IMR-90 (cell line): ENCODE results near the gene TDRD6. TPM values are rescaled to one million over a fixed set of nuclear protein-coding genes. Genes with fewer than 3 reads are reported as not detected.

Experiments used
- ATAC-seq: fragments of 200-7000 bp; cut with Tn5 transposase; 2 replicates; pipeline ENCODE4 v1.9.1; 2020; ENCODE audit warnings: low read depth, mild to moderate bottlenecking, moderate library complexity
- BruUV-seq: library from RNA; stranded (reverse); fragments of 400-500 nt; replicated peaks from 2 replicates; lab custom pipeline; 2021; lab: Mats Ljungman, UMichigan
- CTCF ChIA-PET: fragments of 300-600 bp; formaldehyde crosslinking; extraction: SDS; loops from one replicate; lab custom pipeline; 2021; ENCODE audit warnings: antibody characterized with exemption; lab: Yijun Ruan, JAX
- POLR2A ChIA-PET: fragments of 300-600 bp; sonication (Branson Sonifier 250); formaldehyde crosslinking; loops from one replicate; lab custom pipeline; 2022; ENCODE audit warnings: antibody characterized with exemption; ENCODE audit not compliant: unreplicated experiment; lab: Charles Lee
- DNase-seq: peaks from one replicate; pipeline ENCODE4 v3.0.0; 2013
- H2AFZ ChIP-seq: replicated peaks from 2 replicates; pipeline ENCODE3; 2013; ENCODE audit warnings: low read length, mild to moderate bottlenecking; ENCODE audit not compliant: poor library complexity
- H2AK5ac ChIP-seq: 2 replicates; pipeline ENCODE4 v1.6.1; 2013; ENCODE audit warnings: low read depth, low read length, inconsistent platforms
- H2AK9ac ChIP-seq: replicated peaks from 2 replicates; pipeline ENCODE3; 2013; ENCODE audit warnings: mild to moderate bottlenecking, low read depth, low read length, moderate library complexity; ENCODE audit not compliant: poor library complexity
- H2BK120ac ChIP-seq: 2 replicates; pipeline ENCODE4 v1.6.1; 2013; ENCODE audit warnings: low read depth, low read length, inconsistent platforms
- H2BK15ac ChIP-seq: 3 replicates; pipeline ENCODE4 v1.6.1; 2013; ENCODE audit warnings: low read depth, low read length, inconsistent platforms
- H2BK20ac ChIP-seq: 2 replicates; pipeline ENCODE4 v1.6.1; 2013; ENCODE audit warnings: low read depth, mild to moderate bottlenecking, inconsistent platforms, low read length, moderate library complexity
- H2BK5ac ChIP-seq: 2 replicates; pipeline ENCODE4 v1.6.1; 2013; ENCODE audit warnings: mild to moderate bottlenecking, low read depth, low read length, inconsistent platforms; ENCODE audit not compliant: poor library complexity, severe bottlenecking
- H3K14ac ChIP-seq: replicated peaks from 2 replicates; pipeline ENCODE4 v1.6.1; 2013; ENCODE audit warnings: low read depth, low read length, inconsistent platforms
- H3K18ac ChIP-seq: 2 replicates; pipeline ENCODE4 v1.6.1; 2013; ENCODE audit warnings: low read depth, low read length, control low read depth
- H3K23ac ChIP-seq: 2 replicates; pipeline ENCODE4 v1.6.1; 2013; ENCODE audit warnings: low read depth, low read length, inconsistent platforms
- H3K27ac ChIP-seq: 2 replicates; pipeline ENCODE4 v1.5.1; 2013; ENCODE audit warnings: mild to moderate bottlenecking, control low read depth, low read length; ENCODE audit not compliant: insufficient read depth
- H3K27me3 ChIP-seq: 2 replicates; pipeline ENCODE4 v1.6.1; 2013; ENCODE audit warnings: low read length; ENCODE audit not compliant: control insufficient read depth, insufficient read depth
- H3K36me3 ChIP-seq: 2 replicates; pipeline ENCODE4 v1.6.1; 2013; ENCODE audit warnings: low read length, mixed read lengths; ENCODE audit not compliant: control insufficient read depth, insufficient read depth
- H3K4ac ChIP-seq: 2 replicates; pipeline ENCODE4 v1.6.1; 2013; ENCODE audit warnings: low read depth, low read length, inconsistent platforms
- H3K4me1 ChIP-seq: 2 replicates; pipeline ENCODE4 v1.6.1; 2013; ENCODE audit warnings: low read length, mixed read lengths; ENCODE audit not compliant: control insufficient read depth, insufficient read depth
- H3K4me2 ChIP-seq: 2 replicates; pipeline ENCODE4 v1.6.1; 2013; ENCODE audit warnings: low read depth, mild to moderate bottlenecking, control low read depth, low read length, moderate library complexity
- H3K4me3 ChIP-seq: 2 replicates; pipeline ENCODE4 v1.5.1; 2013; ENCODE audit warnings: low read depth, mild to moderate bottlenecking, control low read depth, low read length, moderate library complexity; ENCODE audit not compliant: insufficient read depth
- H3K56ac ChIP-seq: 2 replicates; pipeline ENCODE4 v1.6.1; 2013; ENCODE audit warnings: low read length, inconsistent platforms; ENCODE audit not compliant: insufficient read depth; ENCODE audit errors: extremely low read depth
- H3K79me1 ChIP-seq, 2 experiments: 2 replicates each; pipeline ENCODE4 v1.6.1; 2013; ENCODE audit warnings: low read length in 2 of 2, inconsistent platforms in 1 of 2, low read depth in 1 of 2
- H3K9ac ChIP-seq: 2 replicates; pipeline ENCODE4 v1.6.1; 2013; ENCODE audit warnings: low read depth, low read length, control low read depth
- H3K9me1 ChIP-seq: 2 replicates; pipeline ENCODE4 v1.6.1; 2013; ENCODE audit warnings: low read length, inconsistent platforms; ENCODE audit not compliant: insufficient read depth
- H3K9me3 ChIP-seq: 2 replicates; pipeline ENCODE4 v1.6.1; 2013; ENCODE audit warnings: low read length; ENCODE audit not compliant: control insufficient read depth, insufficient read depth
- H4K20me1 ChIP-seq: 2 replicates; pipeline ENCODE4 v1.6.1; 2013; ENCODE audit warnings: low read length, inconsistent platforms; ENCODE audit not compliant: insufficient read depth
- H4K5ac ChIP-seq: 2 replicates; pipeline ENCODE4 v1.6.1; 2013; ENCODE audit warnings: mild to moderate bottlenecking, low read depth, low read length, control low read depth
- H4K8ac ChIP-seq, 2 experiments: 2 replicates each; pipeline ENCODE4 v1.6.1; 2013; ENCODE audit warnings: low read depth in 2 of 2, low read length in 2 of 2, control low read depth in 1 of 2, inconsistent platforms in 1 of 2
- H4K91ac ChIP-seq: 2 replicates; pipeline ENCODE4 v1.6.1; 2013; ENCODE audit warnings: low read depth, low read length, inconsistent platforms; ENCODE audit not compliant: insufficient read depth
- MXI1 ChIP-seq: IDR thresholded peaks from 2 replicates; pipeline ENCODE4 v1.6.1; 2012; ENCODE audit warnings: low read depth, mild to moderate bottlenecking, low read length, moderate library complexity, borderline replicate concordance
- RAD21 ChIP-seq: IDR thresholded peaks from 2 replicates; pipeline ENCODE4 v1.6.1; 2012; ENCODE audit warnings: low read length, improper control_type of control experiment
- RCOR1 ChIP-seq: IDR thresholded peaks from 2 replicates; pipeline ENCODE4 v1.6.1; 2012; ENCODE audit warnings: mild to moderate bottlenecking, low read length, improper control_type of control experiment; ENCODE audit not compliant: insufficient replicate concordance
- SMC3 ChIP-seq: fragments of 150-350 bp; IDR thresholded peaks from 2 replicates; pipeline ENCODE4 v1.6.1; 2016; ENCODE audit warnings: low read depth, mild to moderate bottlenecking, antibody characterized with exemption, low read length, moderate library complexity
- WGBS, 2 experiments: methylation state at CpG; one replicate each; pipeline versions ENCODE4 v1.1.5 to v1.1.7; 2013; ENCODE audit warnings: missing lambda C conversion rate in 2 of 2; ENCODE audit not compliant: insufficient read length in 1 of 2; ENCODE audit errors: extremely low coverage in 2 of 2; 5-methylcytosine and 5-hydroxymethylcytosine counted together
- dilution Hi-C: fragments of 300-500 bp; cut with HindIII; formaldehyde crosslinking; loops from one replicate; pipeline ENCODE4 v1.14.3; 2018; ENCODE audit warnings: low sequenced_read_pairs; ENCODE audit not compliant: unreplicated experiment
- in situ Hi-C: fragments of 300-500 bp; cut with MboI; formaldehyde crosslinking; loops from 3 replicates; pipeline ENCODE4 v1.14.3; 2019; ENCODE audit warnings: low sequenced_read_pairs, inconsistent platforms, mixed read lengths
- intact Hi-C: fragments of 100-400 bp; cut with micrococcal nuclease; formaldehyde crosslinking; loops from 2 replicates; pipeline ENCODE4 v1.10.0; 2022
- polyA plus RNA-seq, 3 experiments: library from polyadenylated mRNA; depleted of rRNA; stranded (reverse); fragments of >200 nt; gene quantifications; 2 replicates each; pipeline ENCODE4 v1.2.3, GENCODE V29; 2012; ENCODE audit warnings: low replicate concordance in 1 of 3
- total RNA-seq: library from RNA; depleted of rRNA; stranded (reverse); fragments of >200 nt; gene quantifications from 2 replicates; pipeline ENCODE4 v1.2.3, GENCODE V29; 2012
- TF ChIP-seq, protein P1 (sequence below): fragments of 150-350 bp; IDR thresholded peaks from 2 replicates; pipeline ENCODE4 v1.6.1; 2016; ENCODE audit warnings: low read depth, mild to moderate bottlenecking, low read length, moderate library complexity, borderline replicate concordance

Gene TDRD6
- total and polyA plus RNA-seq, 2 of the 4 experiments (the other 2 are of a cell fraction) = not detected

DNA sequence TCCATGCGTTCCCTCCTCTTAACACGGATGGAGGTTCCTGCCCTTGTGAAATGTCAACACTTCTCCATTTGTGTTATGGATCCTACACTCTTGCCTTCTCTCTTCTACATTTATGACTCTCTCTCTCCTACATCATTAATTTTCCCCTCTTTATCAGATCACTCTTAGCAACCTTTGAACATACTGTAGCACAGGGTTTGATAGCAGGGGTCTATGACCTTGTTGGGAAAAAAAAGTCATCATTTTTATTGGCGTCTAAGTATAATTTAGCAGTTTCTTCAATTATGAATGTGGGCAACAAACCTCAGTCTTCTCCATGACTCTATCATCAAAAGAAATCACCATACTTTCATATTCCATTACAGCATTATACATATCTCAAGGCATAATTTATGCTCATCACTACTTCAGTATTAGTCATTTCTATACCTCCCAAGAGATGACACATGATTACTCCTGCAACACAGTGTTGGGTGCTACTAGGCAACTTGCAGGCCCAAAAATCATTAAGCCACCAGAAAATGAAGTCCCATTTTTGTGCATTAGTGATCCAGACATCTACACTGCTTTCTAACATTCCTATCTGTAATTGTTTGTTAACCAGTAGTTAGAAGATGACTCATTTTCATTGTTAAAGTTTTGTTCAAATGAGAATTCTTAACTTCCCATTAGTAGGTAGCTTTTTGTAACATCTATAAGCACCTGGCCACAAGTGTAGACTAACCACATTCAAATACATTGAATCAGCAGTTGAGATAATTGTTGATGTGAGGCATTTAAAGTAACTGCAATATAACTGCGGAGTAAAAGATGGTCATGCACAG is 44.5 kb upstream of the TDRD6 start:
- ChIA-PET POLR2A (no interaction called here), CTCF (no interaction called here)
- no peaks in the 10 kb centered on the region for H3K27me3 ChIP-seq
- no peak overlapping the region for H4K5ac ChIP-seq
- BruUV-seq = no TSS peak
- 70% methylated on average over 2 of the region's 4 CpGs; no CpG with 5 or more reads in 1 of the 2 experiments for WGBS, 2 experiments
- H2BK120ac ChIP-seq = no peak overlapping the region
- no peak overlapping the region for H3K23ac ChIP-seq
- H3K9me1 ChIP-seq = no peaks in the 10 kb centered on the region
- H2AFZ ChIP-seq = no peak overlapping the region
- no peak overlapping the region for H2AK9ac ChIP-seq
- H4K20me1 ChIP-seq = no peaks in the 10 kb centered on the region
- intact Hi-C loops = no loop called here
- H3K4me2 ChIP-seq = no peak overlapping the region
- no peaks in the 10 kb centered on the region for H3K9me3 ChIP-seq
- no peaks in the 10 kb centered on the region for H3K36me3 ChIP-seq
- no peak overlapping the region for H3K4ac ChIP-seq
- in situ Hi-C loops = no loop called here
- TF ChIP-seq SMC3 = no peak
- TF ChIP-seq MXI1 = no peak
- TF ChIP-seq, protein P1, sequence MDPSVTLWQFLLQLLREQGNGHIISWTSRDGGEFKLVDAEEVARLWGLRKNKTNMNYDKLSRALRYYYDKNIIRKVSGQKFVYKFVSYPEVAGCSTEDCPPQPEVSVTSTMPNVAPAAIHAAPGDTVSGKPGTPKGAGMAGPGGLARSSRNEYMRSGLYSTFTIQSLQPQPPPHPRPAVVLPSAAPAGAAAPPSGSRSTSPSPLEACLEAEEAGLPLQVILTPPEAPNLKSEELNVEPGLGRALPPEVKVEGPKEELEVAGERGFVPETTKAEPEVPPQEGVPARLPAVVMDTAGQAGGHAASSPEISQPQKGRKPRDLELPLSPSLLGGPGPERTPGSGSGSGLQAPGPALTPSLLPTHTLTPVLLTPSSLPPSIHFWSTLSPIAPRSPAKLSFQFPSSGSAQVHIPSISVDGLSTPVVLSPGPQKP = no peak
- no peak for TF ChIP-seq RCOR1
- no peak for TF ChIP-seq RAD21
- H3K56ac ChIP-seq = no peak overlapping the region
- no peak overlapping the region for H2BK20ac ChIP-seq
- ATAC-seq = no peak
- dilution Hi-C loops = no loop called here
- no peak overlapping the region for H2AK5ac ChIP-seq
- H3K4me1 ChIP-seq = no peaks in the 10 kb centered on the region
- no peak overlapping the region for H4K91ac ChIP-seq
- no peak overlapping the region for H4K8ac ChIP-seq
- no peak overlapping the region for H3K18ac ChIP-seq
- DNase-seq = no peak
- H3K9ac ChIP-seq = no peak overlapping the region
- H3K14ac ChIP-seq = no peak overlapping the region
- H3K27ac ChIP-seq = no peak overlapping the region
- H2BK5ac ChIP-seq = no peak overlapping the region
- no peak overlapping the region for H2BK15ac ChIP-seq
- no peak overlapping the region for H3K4me3 ChIP-seq
- no peaks in the 10 kb centered on the region for H3K79me1 ChIP-seq
